ENCODE data around the gene ATP6V0E2. TPM values are rescaled to one million over a fixed set of nuclear protein-coding genes. Genes with fewer than 3 reads are reported as not detected.

ATP6V0E2 gene
- total and polyA plus RNA-seq, 5 experiments from 2014 or later: 81.7 to 253 (median 209) TPM

DNA sequence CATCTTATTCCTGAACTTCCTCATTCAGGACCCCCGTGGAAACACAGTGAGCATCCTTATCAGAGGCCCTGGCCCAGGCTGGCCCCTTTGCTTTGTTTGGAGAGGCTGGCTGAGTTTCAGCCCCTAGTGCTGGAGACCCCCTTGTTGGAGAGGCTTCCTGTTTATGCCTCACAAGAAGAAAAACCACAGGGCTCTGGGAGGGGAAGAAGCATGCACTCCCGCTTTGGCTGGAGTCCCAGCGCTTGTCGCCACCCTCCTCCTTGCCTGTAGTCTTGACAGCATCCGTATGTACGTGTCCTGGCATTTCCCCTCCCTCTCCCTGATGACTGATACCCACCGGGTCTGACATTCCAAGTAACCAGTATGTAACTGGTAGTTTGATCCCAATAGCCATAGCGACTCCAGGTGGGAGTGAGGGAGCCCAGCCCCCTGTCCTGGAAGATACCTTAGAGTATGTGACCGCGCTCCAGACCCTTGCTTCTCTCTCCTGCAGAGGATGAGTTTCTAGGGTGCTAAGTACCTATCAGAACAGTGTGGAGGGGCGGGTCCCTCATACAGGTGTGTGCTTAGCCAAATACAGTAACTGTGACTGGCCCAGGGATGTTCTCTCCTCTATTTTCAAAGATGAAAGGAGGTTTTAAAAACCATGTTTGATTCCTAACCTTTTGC, 6.9 kb upstream of the ATP6V0E2 start:
- H3K27ac Mint-ChIP-seq: peak overlapping the region; percentile 91 to 99 (median 98)
- peaks cover 0 to 10% (median 9%) of the 10 kb centered on the region in 3 donors for H3K36me3 Mint-ChIP-seq
- DNase-seq (peak in 3 of 10 donors; percentile 22 to 34 (median 34)), ATAC-seq (no peak)
- no peaks in the 10 kb centered on the region for H3K27me3 Mint-ChIP-seq
- POLR2A ChIA-PET: interaction anchor here (0.9 to 13.7 kb wide), 6 partner anchors 9 to 26 kb away, joined by 3 to 241 read pairs (median 15); partner anchors contain the start of gene ZNF862
- H3K9me3 Mint-ChIP-seq: no peaks in the 10 kb centered on the region
- peak overlapping the region; percentile 60 to 87 (median 78) for H3K4me3 Mint-ChIP-seq
- H3K4me1 Mint-ChIP-seq: peaks cover 45 to 99% (median 93%) of the 10 kb centered on the region in 4 donors

DNA sequence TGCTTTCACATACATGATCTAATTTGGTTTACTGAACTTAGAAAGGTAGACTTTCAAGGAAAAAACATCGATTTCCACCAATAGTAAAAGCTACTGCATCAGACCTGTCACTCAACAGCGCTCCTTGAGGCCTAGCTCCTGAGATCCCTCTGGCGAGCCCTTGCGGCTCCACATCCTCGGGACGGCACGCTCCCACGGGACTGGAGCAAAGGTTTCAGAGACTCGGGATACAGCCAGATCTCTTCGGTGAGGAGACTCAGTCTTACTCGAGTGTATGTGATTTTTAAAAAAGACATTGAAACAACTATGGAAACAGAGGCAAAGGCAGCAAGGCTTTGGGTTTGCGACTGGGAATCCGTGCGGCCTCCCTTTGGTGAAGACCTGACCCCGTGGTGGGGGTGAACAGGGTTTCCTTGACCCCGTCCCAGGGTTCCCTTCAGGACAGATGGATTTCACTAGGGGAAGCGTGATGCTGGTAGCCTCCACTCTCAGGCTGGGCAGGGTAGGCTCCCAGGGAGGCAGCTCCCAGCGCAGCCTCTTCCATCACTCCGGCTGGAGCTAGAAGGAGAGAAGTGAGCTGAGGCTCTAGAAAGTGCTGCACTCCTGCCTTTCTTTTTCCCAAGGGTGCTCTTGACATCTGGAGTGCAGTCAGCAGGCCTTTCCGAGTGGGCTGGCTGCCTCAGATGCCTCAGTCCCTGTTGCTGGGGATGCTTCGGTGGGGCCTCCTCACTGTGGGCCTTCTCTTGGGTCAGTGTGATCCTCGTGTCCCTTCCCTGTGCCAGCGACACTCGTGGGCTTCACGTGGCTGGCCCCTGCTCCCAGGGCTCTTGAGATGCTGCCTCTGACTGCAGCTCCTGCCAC, 5.8 kb upstream of the ATP6V0E2 start:
- Mint-ChIP-seq H3K9me3 (no peaks in the 10 kb centered on the region), H3K36me3 (peaks cover 0 to 5% (median 4%) of the 10 kb centered on the region in 3 donors), H3K27ac (peak overlapping the region; percentile 91 to 99 (median 98)), H3K4me3 (peak overlapping the region; percentile 65 to 96 (median 82)), H3K27me3 (no peaks in the 10 kb centered on the region), H3K4me1 (peaks cover 48 to 99% (median 98%) of the 10 kb centered on the region in 4 donors)
- DNase-seq (no peak), ATAC-seq (no peak)
- POLR2A ChIA-PET: interaction anchor here (0.9 to 13.7 kb wide), 5 partner anchors 10 to 27 kb away, joined by 3 to 241 read pairs (median 19); partner anchors contain the start of gene ZNF862

DNA sequence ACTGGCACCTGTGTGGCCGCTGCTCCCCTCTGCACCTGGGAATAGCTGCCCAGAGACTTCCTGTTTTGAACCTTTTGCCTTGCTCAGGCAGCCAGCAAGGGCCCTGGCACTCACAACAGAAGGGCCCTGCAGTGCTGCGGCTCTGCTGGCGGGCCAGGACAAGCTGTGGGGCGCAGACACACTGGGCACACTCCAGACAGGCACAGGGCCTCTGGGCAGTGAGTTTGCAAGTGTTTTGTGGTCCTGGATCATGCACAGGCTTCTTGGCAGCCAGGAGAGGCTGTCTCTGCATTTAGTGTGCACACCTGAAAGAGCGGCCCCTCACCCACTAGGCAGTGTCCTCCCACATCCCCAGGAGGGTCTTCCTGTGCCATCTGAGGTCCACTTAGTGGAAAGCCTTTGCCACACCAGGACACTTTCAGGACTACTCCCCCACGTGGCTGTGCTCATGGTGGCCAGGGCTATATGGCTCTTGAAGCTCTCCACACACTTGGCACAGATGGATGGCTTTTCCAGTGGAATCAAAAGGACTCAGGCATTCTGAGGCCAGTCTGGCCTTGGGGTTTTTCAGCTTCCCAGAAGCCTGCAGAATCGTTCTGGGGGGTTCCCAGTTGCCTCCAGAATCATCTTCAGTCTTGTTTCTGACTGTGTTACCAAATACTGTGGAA, 5.0 kb upstream of the ATP6V0E2 start:
- ATAC-seq (no peak), DNase-seq (no peak)
- peak overlapping the region; percentile 91 to 99 (median 98) for H3K27ac Mint-ChIP-seq
- no peaks in the 10 kb centered on the region for H3K9me3 Mint-ChIP-seq
- H3K27me3 Mint-ChIP-seq: no peaks in the 10 kb centered on the region
- POLR2A ChIA-PET: interaction anchor here (1.0 to 13.7 kb wide), 5 partner anchors 8 to 722 kb away, joined by 3 to 241 read pairs (median 24); partner anchors contain the start of genes ZNF398 and ZNF862
- peaks cover 0 to 3% (median 1%) of the 10 kb centered on the region in 3 donors for H3K36me3 Mint-ChIP-seq
- H3K4me1 Mint-ChIP-seq: peaks cover 44 to 94% (median 92%) of the 10 kb centered on the region in 4 donors
- peak overlapping the region; percentile 39 to 96 (median 82) for H3K4me3 Mint-ChIP-seq

DNA sequence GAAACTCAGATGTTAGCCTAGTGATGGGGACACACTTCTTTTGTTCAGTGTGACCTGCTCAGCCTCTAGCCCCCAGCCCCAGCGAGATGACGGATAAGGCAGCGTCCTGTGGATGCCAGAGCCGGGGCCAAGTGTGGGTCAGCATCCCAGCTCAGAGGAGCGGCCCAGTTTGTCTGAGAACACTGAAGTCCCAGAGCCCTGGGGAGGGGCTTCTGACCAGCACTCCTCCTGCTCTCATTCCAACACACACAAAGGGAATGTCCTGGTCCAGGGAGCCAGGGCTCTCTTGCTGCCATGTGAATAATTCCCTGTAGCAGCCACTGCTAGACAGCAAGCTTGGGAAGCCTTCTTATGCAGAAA, 4.5 kb upstream of the ATP6V0E2 start:
- peaks cover 44 to 94% (median 88%) of the 10 kb centered on the region in 4 donors for H3K4me1 Mint-ChIP-seq
- H3K4me3 Mint-ChIP-seq: peak overlapping the region; percentile 65 to 96 (median 87)
- peak overlapping the region; percentile 91 to 99 (median 98) for H3K27ac Mint-ChIP-seq
- ATAC-seq (no peak), DNase-seq (no peak)
- H3K27me3 Mint-ChIP-seq: no peaks in the 10 kb centered on the region
- H3K9me3 Mint-ChIP-seq: no peaks in the 10 kb centered on the region
- H3K36me3 Mint-ChIP-seq: peaks cover 0 to 3% (median 0%) of the 10 kb centered on the region in 3 donors
- POLR2A ChIA-PET: interaction anchor here (1.0 to 13.7 kb wide), 8 partner anchors 9 to 876 kb away, joined by 3 to 241 read pairs (median 16); partner anchors contain the start of genes ZNF398 and ZNF862

DNA sequence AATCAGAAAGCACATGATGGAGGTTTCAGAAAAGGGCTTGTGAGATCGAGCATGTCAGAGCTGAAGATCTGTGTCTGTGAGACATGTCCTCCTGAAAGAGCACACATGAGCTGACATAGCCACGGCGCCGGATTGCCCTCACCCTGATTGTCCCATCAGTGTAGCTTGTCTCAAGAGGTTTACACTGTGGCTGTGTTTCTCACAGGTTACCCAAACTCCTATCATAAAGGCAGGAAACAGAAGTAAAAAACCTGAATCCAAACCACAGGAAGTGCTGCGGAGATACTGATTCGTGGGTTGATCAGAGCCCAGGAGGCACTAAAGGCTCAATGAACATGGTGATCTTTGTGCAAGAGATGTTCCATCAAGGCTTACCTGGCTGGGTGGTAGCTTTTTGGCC, 3.9 kb upstream of the ATP6V0E2 start:
- ATAC-seq (peak; percentile 51 to 61), DNase-seq (peak in 9 of 10 donors; percentile 28 to 85 (median 64))
- POLR2A ChIA-PET: interaction anchor here (1.0 to 13.7 kb wide), 9 partner anchors 9 to 875 kb away, joined by 3 to 241 read pairs (median 13); partner anchors contain the start of gene ZNF862
- Mint-ChIP-seq H3K36me3 (peaks cover 0 to 3% (median 0%) of the 10 kb centered on the region in 3 donors), H3K27ac (peak overlapping the region; percentile 83 to 99 (median 98)), H3K9me3 (no peaks in the 10 kb centered on the region), H3K27me3 (no peaks in the 10 kb centered on the region), H3K4me1 (peaks cover 46 to 94% (median 88%) of the 10 kb centered on the region in 4 donors), H3K4me3 (peak overlapping the region; percentile 65 to 96 (median 87))

DNA sequence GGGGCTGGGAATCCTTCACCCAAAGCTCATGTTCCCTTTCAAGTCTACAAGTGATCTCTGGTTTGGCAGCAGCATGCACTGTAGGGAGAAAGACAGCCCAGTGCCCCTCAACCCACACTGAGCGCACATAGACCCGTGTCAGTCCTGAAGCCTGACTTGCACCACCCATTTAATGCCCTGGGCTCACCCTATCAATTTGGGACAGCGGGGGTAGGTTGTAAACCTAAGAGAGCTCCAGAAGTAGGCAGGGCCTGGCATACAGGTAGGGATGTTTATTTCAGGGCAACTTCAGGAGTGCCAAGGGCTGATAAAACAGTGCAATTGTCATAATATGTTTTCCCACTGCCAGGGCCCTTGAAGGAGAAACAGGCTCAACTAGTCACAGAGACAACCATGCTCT, 3.5 kb upstream of the ATP6V0E2 start:
- H3K27me3 Mint-ChIP-seq: no peaks in the 10 kb centered on the region
- H3K4me1 Mint-ChIP-seq: peaks cover 46 to 94% (median 88%) of the 10 kb centered on the region in 4 donors

DNA sequence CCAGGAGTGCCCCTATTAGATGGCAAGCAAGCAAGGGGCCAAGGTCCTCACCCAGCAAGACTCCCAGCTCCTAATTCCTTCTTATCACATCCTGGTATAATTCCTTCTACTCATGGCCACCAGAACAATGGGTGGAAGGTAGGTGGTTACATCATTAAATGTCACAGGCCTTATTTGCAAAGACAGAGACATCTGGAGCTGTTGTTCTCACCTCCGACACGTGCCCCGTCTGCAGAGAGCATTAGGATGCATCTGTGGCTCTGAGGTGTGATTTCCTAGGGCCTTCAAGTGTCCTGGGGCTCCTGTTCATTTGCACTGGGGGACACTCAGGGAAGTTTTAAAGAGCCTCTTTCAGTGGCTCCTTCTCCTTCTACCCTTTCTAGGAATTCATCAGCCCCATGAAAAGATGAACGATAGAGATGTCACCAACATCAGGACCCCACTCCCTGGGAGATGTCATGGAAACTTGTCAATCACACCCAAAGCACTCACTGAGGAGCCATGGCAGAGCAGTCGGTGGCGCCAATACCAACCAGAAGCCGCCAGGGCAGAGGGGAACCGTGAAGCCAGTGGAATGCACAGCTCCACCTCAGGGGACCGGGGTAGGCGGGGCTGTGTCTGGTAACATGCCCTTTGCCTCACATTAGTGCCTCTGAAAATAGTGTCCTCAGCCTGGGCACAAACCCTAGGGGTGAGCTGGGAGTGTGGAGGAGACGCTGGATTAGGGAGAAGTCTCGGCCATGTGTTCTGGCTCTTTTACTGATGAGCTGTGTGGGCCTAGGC, 2.9 kb upstream of the ATP6V0E2 start:
- DNase-seq: peak in 1 of 10 donors; percentile 29
- Mint-ChIP-seq H3K36me3 (peaks cover 0 to 5% (median under 1%) of the 10 kb centered on the region in 3 donors), H3K27me3 (no peaks in the 10 kb centered on the region), H3K4me1 (peaks cover 51 to 94% (median 89%) of the 10 kb centered on the region in 4 donors), H3K9me3 (no peaks in the 10 kb centered on the region), H3K4me3 (peak overlapping the region; percentile 12 to 96 (median 90)), H3K27ac (peak overlapping the region; percentile 83 to 99 (median 98))
- no peak for ATAC-seq
- POLR2A ChIA-PET: interaction anchor here (0.6 to 13.7 kb wide), 11 partner anchors 8 to 1157 kb away, joined by 3 to 241 read pairs (median 6); partner anchors contain the start of genes ABCB8 and ZNF862

More for the DNA sequence above, 3.5 kb upstream of the ATP6V0E2 start:
- DNase-seq (no peak), ATAC-seq (peak; percentile 6 to 11)
- no peaks in the 10 kb centered on the region for H3K9me3 Mint-ChIP-seq
- POLR2A ChIA-PET: interaction anchor here (1.0 to 13.7 kb wide), 9 partner anchors 9 to 875 kb away, joined by 3 to 241 read pairs (median 13); partner anchors contain the start of gene ZNF862
- peak overlapping the region; percentile 83 to 99 (median 98) for H3K27ac Mint-ChIP-seq
- peak overlapping the region; percentile 31 to 96 (median 87) for H3K4me3 Mint-ChIP-seq
- no peaks in the 10 kb centered on the region for H3K36me3 Mint-ChIP-seq

DNA sequence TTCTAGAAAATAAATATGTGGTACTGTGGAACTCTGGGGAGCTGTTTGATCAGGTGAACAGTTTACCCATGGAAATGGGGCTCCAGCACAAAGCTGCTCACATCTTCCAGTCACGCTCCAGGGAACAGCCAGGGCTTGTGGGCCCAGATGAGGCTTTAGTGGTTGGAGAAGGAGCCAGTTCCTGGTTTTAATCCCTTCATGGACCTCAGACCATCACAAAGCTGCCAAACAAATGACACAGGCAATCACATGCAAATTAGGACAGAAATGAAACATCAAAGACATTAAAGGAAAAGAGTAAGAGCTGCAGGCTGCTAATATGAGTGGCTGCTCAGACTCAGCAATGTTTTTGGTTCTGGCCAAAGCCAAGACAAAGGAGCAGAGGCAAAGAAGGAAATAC, 2.2 kb upstream of the ATP6V0E2 start:
- peak overlapping the region; percentile 83 to 99 (median 98) for H3K27ac Mint-ChIP-seq
- POLR2A ChIA-PET: interaction anchor here (0.7 to 13.7 kb wide), 9 partner anchors 11 to 1156 kb away, joined by 3 to 241 read pairs (median 6); partner anchors contain the start of genes ABCB8 and ZNF862

DNA sequence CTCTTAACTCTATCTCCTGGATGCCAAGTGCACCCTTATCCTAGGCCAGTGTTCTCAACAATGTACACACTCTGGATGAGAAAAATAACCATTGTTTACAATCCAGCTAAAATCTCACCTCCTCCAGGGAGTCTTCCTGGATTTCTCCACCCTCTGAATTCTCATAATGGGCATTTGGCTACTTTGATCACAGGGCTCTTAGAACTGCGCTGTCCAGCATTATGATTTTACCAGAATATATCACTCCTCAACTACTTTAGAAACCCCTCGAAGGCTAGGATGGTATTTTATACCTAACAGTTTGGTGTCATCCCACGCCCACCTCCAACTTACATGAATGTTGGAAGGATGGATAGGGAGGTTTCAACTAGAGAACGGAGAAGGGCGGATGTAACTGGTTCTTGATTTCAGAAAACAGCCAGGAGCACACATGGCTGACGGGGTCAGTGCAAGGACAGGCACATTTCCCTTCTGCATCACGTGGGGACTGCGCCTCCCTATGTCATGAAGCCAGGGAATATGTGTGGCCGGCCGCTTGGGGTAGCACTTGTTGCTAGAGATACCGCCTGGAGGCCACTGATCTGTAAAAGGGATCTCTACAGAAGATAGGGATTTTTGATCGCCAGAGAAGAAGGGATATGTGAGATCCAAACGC, 1.2 kb upstream of the ATP6V0E2 start:
- DNase-seq: no peak
- Mint-ChIP-seq H3K9me3 (no peaks in the 10 kb centered on the region), H3K27ac (peak overlapping the region; percentile 83 to 99 (median 98)), H3K27me3 (no peaks in the 10 kb centered on the region), H3K4me1 (peaks cover 41 to 90% (median 87%) of the 10 kb centered on the region in 4 donors), H3K36me3 (peaks cover 0 to 15% (median 8%) of the 10 kb centered on the region in 3 donors), H3K4me3 (peak overlapping the region; percentile 84 to 96 (median 90))
- ATAC-seq: no peak
- POLR2A ChIA-PET: interaction anchor here (1.0 to 13.7 kb wide), 6 partner anchors 11 to 1155 kb away, joined by 3 to 241 read pairs (median 14); partner anchors contain the start of genes ABCB8 and ZNF862

More for the DNA sequence above, 2.2 kb upstream of the ATP6V0E2 start:
- ATAC-seq (no peak), DNase-seq (peak in 1 of 10 donors; percentile 25)
- Mint-ChIP-seq H3K27me3 (no peaks in the 10 kb centered on the region), H3K4me3 (peak overlapping the region; percentile 84 to 96 (median 90)), H3K36me3 (peaks cover 0 to 6% (median 6%) of the 10 kb centered on the region in 3 donors), H3K9me3 (no peaks in the 10 kb centered on the region), H3K4me1 (peaks cover 49 to 95% (median 88%) of the 10 kb centered on the region in 4 donors)

DNA sequence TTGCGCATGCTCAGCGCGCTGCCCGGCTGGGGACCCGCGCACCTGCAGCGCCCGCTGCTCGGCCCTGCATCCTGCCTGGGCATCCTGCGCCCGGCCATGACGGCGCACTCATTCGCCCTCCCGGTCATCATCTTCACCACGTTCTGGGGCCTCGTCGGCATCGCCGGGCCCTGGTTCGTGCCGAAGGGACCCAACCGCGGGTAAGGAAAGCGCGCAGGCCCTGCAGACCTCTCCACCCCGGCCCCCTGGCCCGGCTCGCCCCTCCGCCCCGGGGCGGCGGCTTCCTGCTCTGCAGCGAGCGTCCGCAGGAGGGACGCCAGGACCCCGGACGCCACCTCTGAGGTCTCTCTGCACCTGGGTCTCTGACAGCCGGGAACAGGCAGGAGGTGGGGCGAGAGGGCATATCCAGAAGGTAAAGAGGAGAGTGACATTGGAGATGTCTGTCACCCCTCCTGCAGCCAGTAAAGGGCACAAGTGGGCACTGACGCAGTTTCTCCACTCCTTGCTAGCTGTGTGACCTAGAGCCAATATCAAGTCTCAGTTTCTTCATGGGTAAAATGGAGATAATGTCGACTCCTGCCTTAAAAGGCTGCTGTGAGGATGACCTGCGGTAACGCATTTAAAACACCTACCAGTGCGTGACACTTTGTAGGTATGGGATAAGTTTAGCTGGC, 338 bp downstream of the ATP6V0E2 start:
- peaks cover 0 to 26% (median 8%) of the 10 kb centered on the region in 3 donors for H3K36me3 Mint-ChIP-seq
- H3K9me3 Mint-ChIP-seq: no peaks in the 10 kb centered on the region
- H3K27me3 Mint-ChIP-seq: no peaks in the 10 kb centered on the region
- POLR2A ChIA-PET: interaction anchor here (0.6 to 2.8 kb wide), 8 partner anchors 8 to 641 kb away, joined by 3 to 19 read pairs (median 4); partner anchors contain the start of gene ZNF862
- H3K4me3 Mint-ChIP-seq: peak overlapping the region; percentile 83 to 96 (median 89)
- ATAC-seq: peak in 1 of 2 donors; percentile 26
- H3K4me1 Mint-ChIP-seq: peaks cover 44 to 82% (median 79%) of the 10 kb centered on the region in 4 donors
- DNase-seq: no peak
- peak overlapping the region; percentile 72 to 96 (median 92) for H3K27ac Mint-ChIP-seq
